Glomerular visceral epithelial cell (primary cell): ENCODE measurements around the gene ENG.
"Not testable (repeated sequence)": the region's sequence is repeated elsewhere in the genome, so short reads cannot be mapped to it uniquely, and the experiment has no call there.

ENCODE experiments used
- DNase-seq: peaks from one replicate; pipeline ENCODE4 v3.0.0-alpha.2; 2016; ENCODE audit errors: extremely low spot score

ENG gene

DNA sequence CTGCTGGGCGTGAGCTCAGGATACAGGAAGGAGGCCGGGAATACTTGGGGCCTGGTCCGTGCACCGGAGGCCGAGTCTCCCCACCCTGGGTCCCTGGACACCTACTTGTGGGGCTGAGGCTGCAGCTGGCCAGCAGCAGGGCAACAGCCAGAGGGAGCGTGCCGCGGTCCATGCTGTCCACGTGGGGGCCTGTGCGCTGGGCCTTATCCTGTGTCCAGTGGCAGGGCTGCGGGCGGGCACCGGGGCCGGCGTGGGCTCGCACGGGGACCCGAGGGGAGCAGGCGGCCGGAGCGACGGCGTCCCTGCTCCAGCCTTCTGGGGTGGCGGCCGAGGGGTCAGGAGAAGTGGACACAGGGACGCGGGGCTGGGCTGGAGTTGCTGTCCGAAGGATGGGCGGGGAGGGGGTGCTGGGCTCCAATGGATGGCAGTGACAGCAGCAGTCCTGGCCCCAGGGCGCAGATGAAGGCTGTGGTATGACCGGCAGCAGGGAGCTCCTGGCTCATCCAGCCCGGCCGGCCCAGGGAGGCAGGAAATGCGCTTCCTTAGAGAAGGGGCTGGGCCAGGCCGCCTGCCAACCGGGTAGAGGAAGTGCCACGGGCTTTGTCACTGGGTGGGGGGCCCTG is at the start of gene ENG:
Gene ENG, minus strand, starts transcription at position 475 of the 623 bp plus-strand sequence. Its CDS starts 303 bp downstream, at position 172.
- peak; percentile 54 for DNase-seq

DNA sequence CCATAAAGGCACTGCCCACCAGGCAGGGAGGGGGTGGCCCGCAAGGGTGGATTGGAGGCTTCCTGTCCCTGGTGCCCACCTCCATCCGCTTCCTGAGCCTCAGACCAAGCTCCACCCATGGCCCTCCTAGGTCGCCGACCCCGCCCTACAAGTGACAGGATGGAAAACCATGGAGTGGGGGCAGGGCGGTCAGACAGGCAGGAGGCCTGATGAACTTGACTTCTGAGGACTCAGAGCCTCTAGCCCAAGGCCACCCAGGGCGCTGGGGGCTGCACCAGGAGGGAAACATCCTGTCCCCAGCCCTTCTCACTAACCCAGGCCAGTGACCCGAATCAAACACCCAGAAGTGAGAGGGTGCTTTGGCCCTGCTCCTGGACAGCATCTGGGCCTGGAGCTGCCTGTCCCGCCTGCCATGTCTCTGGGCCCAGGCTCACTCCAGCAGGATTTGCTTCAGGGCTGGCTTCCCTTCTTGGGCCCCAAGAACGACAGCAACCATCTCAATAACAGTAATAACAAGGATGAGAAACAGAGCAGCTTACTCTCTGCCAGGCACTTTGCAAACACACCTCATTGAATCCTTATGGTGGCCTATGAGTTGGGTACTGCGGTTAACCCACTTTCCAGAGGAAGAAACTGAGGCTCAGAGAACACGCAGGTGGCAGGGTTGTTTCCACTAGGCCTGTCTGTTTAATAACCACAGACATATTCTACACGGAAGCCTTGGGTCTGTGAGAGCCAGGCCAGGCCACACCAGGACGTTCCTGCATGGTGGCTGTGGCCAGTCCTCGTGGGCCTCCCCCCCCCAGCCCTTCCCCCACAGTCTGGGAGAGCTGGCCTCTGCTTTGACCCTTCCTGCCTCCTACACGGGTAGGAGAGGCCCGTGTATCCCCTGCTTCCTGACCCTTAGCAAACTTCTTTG is 49.4 kb upstream of the ENG start:
- no peak for DNase-seq

DNA sequence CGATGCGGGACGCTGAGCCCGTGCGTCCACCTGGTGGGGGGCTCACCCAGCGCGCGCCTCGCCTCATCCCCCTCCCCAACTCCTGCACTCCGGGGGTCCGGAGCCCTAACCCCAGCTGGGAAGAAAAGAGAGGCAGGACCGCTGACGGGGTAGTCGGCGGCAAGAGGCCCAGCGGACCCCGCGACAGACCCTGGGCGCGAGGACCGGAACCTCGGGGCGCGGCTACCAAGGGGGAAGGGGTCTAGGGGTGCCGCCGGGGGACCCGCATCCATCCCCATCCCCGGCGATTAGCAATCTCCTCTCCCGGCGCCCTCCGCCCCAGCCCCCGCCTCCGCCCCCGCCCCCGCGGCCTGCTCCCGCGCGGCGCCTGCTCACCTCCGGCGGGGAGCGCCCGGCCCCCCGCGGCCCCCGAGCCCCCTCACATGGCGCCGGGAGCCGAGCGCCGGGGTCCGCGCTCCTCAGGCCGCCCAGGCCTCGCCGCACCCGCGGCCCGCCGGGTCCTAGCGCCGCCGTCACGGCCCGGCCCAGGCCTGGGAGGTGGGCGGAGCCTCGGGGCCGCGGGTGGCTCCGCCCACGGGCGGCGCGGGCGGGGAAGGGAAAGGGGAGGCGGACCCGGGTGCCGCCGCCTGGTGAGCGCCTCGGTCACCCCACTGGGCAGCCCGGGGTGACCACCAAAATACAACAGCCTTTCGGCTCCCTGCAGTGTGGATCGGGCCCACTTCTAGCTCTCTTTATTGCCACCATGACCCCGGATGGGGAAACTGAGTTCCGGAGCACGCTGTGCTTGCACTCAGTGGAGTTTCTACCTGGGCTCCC is 44.9 kb upstream of the ENG start, which contains the start of gene ST6GALNAC6:
Gene ST6GALNAC6, minus strand, starts transcription at position 476 of the 816 bp plus-strand sequence. CDS start 1,622 bp downstream, outside the sequence.
- peak; percentile 80 for DNase-seq

DNA sequence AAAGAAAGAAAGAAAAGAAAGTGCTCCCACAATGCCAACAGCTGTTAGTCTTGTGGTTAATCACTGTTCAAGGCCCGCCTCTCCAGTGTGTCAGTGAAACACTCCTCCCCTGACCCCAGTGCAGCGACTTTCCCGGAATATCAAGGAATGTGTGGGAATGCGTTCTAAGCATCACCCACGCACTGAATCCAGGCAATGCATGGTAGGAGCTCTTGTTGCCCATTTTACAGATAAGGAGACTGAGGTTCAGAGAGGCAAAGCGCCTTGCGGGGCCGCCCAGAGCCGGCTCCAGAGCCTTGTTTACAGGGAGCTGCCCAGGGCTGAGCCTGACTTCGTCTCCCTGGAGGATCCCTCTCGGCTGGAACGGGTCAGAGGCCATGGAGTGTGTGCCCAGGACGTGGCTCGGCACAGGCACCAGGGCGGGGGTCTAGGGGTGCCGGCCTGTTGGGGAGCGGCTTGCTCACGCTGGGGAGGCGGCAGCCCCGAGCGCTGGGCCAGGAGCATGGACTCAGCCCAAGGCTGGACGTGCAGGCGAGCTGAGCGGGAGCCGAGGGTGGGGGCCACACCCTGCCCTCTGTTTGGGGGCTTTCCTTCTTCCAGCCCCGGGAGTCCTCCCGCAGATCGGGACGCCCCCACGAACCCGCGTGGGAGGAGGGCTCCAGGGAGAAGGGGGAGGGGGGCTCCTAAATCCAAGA is 44.1 kb upstream of the ENG start:
- DNase-seq, result peak; percentile 65

DNA sequence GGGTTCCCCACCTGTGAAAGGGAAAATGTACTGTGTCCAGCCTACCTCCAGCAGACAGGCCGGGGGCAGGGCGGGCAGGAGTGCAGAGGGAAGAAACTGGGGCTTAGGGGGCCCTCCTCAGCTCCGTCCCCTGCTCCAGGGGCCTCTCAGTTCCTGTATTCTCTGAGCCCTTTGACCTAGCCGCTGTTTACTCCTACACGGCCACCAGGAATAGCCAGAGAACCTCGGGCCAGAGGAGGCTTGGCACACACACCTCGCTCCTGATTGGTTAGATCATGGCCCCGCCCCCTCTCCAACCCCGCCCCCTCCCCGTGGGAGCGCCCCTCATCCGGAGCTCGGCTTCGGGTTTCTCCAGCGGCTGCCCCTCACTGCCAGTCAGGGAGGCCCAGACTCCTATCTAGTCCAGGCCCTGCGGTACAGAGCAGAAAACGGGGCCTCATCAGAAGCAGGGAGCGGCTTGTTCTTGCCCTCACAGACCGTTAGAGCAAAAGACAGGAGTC is 42.8 kb upstream of the ENG start:
- peak; percentile 55 for DNase-seq

DNA sequence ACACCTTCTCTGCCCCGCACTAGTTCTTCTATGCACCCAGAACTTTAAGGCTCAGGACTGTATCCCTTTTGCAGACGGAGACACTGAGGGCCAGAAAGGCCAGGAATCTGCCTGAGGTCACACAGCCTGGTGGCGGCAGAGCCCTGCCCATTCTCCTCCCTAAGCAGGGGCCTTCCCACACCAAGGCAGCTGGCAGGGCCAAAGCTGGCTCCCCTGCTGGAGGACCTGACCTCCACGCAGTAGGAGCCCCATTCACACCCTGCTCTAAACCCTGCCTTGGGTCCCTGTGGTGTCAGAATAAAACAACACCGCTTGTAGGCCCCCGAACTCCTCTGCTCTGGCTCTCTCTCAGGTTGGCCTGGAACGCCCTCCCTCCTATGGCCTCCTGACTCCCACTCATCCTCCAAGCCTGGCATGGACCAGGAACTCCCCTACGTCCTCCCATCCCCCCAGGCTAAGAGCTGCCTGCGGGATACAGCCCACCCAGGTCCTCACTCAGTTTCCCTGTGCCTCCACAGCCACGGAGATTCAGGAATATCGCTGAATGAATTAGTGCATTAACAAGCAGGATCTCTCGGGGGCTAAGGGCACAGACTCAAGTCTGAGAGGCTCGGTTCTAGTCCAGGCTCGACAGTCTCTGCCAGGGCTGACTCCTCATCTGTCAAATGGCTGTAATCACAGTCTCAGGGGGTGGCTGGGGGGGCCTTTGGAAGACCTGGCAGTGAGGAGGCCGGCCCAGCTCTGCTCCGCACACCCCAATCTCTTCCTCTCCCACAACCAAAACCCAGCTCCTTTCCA is 42.1 kb upstream of the ENG start:
- no peak for DNase-seq

DNA sequence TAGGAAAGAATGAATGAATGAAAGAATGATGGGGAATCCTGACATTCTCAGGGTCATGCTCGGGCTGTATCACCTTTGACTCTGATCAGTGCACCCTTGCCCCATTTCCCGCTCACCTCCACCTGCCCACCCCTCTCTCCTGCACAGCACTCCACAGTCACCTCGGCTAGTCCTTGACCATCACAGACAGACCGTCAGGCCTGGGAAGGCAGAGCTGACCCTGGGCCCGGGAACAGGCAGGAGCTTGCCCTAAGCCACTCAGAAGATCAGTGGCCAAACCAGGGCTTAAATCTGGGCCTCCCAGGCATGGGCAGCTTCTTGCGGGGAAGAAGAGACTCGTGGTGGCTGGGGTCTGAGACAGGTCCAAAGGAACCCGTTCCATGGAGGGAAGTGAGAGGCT is 41.4 kb upstream of the ENG start:
- no peak for DNase-seq

DNA sequence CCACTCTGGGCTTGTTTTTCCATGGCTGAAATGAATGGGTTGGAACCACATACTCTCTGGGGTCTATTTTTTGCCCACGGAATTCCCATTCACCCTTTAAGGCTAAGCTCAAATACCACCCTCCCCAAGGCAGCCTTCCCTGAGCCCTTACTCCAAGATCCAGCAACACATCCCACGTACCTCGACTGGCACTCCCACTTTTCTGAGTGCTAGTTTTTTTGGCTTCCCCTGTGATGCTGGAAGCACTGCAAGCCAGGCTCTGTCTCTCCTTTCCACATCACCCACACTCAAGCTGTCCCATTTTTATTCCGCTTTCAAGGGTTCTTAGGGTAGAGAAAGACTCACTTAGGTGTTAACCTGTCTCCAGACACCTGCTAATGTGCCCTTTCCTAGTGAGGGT is 38.9 kb upstream of the ENG start:
- DNase-seq, result no peak

DNA sequence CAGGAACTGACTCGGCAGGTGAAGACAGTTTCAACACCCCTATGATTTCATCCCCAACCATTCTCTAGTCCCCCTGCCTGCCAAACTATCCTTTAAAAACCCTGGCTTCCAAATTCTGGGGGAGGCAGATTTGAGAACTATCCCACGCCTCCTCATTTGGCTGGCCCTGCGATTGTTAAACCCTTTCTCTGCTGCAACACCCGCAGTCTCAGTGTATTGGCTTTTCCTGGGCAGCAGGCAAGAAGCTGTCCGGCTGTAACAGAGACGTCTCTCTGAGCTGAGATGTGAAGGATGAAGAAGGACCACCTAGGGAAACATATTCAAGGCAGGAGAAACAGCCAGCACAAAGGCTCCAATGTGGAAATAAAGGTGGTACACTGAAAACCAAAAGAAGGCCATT is 38.4 kb upstream of the ENG start:
- no peak for DNase-seq

DNA sequence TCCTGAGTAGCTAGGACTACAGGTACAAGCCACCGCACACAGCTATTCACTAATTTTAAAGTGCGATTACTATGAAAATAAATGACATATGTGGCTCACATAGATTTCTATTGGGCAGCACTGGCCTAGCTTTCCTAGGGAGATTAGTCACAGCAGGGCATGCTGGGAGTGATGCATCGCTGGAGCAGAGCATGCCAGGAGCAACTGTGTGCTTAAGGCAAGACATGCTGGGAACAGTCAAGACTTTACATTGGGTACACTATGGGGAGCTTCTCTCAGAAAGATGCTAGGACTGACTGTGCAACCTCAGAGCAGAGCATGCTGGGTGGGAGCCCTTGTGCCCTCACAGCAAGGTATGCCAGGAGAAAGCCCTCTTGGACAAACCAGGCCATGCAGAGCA is 35.6 kb upstream of the ENG start:
- no peak for DNase-seq

DNA sequence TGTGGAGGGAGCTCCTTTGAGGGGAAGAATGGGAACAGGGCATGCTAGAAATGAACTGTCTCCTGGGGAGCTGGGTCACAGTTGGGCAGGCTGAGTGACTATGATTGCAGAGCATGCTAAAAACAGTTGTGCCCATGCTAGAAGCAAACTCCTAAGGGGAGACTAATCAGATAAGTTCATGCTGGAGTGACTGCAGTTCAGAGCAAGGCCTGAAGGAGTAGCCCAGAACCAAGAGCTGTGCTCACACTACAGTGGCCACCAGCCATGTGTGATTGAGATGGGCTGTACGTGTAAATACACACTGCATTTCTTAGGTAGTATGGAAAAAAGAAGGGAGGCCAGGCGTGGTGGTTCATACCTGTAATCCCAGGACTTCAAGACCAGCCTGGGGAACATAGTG is 33.3 kb upstream of the ENG start:
- DNase-seq, result no peak

DNA sequence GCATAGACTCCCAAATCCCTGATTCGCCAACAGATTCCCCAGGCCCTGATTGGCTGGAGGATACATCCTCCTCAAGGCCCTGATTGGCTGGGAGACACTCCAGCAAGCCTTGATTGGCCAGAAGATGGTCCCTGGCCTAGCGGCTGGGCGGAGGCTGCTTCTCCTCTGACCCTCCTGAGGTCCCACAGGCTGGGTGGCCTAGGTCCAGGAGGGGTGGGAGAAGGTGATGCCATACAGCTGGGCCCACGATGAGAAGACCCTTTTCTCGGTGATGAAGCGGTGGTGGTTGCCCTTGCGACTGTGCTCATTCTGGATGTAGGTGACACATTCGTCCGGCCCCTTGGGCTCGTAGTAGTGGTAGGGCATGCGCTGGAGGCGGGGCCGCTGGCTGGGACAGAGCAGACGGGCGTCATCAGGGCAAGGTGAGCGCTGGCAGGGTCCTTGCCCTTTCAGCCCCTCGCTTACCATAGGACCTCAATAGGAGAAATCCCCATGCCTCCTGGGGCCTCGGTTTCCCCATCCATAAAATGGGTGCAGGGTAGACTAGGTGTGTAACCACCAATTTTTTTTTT is 32.0 kb upstream of the ENG start:
- DNase-seq, result no peak

DNA sequence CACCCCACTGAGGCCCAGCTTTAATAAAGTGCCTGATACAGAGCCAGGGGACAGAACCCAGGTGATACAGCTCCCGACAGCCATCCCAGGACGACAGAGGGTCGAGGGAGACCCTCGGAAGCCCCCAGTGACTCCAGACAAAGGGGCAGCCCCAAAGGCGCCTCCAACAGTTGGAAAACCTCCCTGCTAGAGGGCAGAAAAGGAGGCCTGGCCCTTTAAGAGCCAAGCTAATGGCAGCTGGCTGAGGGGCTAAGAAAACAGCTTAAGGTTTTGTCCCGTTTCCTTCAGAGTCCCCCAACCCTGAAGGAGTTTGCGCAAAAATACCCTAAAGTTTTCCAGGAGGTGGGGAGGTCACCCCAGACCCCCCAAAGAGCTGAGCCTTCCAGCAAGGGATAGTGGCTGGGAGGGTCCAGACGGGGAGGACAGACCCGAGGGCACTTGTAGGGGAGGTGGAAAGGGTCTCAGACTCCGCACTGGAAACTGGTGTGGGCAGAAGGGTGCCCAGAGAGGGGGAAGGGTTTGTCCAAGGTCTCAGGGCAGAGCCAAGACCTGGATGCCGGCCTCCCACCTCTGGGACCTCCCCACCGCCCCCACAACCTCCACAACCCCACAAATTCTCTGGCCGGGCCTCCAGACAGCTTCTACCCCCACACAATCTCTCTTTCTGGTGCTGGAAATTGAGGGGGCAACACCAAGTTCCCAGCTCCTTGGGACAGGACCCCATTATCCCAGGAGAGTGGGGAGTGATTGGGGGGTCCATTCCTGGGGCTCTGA is 31.2 kb upstream of the ENG start:
- no peak for DNase-seq

DNA sequence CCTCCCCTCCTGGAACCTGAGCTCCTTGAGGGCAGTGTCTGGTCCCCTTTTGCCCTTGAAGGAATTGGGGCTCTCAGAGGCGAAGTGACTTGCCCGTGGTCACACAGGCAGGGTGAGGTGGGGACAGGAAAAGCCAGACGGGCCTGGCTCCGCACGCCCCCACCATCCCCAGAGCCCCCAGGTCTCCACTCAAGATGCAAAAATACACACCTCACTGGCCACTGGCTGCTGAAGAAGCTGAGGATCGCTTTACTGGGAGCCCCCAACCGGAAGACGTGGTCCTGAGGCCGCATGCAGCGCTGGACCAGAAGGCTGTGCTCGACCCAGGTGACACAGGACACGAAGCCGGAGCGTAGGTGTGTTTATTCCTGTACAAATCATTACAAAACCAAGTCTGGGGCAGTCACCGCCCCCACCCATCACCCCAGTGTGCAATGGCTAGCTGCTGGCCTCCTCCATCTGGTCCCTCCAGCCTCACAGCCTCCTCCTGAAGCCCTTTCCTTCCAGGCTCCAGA is 30.6 kb upstream of the ENG start:
- DNase-seq, result no peak

DNA sequence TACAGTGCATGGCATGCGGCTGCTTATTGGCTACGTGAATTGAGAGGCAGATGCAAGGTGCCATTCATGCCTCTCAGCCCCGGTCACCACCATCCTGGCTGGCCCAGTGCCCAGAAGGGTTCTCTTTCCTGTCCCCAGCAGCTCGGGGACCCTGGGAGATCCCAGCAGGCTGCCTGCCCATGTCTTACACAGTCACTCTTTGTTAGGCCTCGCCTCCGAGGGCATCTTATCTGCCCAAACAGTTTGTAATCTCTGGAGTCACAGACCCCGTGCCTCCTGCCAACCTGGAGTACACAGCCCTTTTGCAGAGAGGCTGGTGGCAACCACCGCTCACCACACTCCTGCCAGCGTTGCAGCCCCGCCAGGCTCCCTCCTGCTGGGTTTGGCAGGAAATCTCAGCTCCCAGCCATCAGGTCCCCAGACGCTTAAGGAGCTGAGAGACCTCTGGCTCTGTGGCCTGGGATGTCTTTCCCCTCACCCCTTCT is 30.0 kb upstream of the ENG start:
- DNase-seq, result no peak

DNA sequence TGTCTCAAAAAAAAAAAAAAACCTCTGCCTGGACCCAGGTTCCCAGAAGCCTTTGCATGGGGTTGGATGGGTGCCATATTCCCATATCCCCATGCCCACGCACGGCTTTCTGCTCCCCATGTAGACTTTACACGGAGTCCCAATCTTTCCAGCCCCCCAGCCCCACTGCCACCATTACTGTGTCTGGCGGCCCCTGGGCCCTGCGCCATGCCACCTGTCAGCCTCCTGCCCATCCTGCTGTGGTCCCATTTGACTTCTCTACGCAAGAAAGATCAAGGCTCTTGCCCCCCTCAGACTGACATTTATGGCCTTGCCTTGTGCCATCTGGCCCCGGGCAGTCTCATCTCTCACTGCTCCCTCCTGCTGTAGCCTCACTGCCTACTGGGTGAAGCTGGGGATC is 29.5 kb upstream of the ENG start:
- DNase-seq, result no peak

DNA sequence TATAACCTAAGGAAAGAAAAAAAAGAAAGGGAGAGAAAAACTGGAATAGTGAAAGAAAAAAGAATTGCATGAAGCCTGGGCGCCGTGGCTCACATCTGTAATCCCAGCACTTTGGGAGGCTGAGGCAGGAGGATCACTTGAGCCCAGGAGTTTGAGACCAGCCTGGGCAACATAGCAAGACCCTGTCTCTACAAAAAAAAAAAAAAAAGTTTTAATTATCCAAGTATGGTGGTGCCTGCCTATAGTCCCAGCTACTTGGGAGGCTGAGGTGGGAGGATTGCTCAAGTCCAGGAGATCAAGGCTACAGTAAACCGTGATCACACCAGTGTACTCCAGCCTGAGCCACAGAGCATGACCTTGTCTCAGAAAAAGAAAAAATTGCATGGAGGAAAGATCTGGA is 27.3 kb upstream of the ENG start:
- not testable (repeated sequence) for DNase-seq

DNA sequence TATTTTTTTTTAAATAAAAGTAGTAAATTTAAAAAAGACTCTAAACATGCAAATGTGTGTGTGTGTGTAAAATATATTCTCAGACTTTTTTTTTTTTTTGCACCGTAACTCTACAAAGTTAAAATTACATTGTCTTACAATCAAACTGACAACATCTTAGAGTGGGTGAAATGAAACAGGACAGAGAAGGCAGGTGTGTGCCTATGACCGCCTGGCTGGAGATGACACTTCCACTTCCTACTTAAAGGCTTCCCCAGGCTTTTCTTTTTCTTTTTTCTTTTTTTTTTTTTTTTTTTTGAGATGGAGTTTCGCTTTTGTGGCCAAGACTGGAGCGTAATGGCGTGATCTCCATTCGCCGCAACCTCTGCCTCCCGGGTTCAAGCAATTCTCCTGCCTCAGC is 25.7 kb upstream of the ENG start:
- DNase-seq, result no peak
